ENCODE measurements around the gene VAPB.

- TF ChIP-seq POLR2AphosphoS5 (IDR thresholded peaks at IDR 0.05; ENCODE audit: borderline replicate concordance, low read depth, low read length) (no peak), EZH2 (IDR thresholded peaks at IDR 0.05) (no peak), FOXP2 (optimal IDR thresholded peaks at IDR 0.05; ENCODE audit: control extremely low read depth, extremely low read length, insufficient read depth) (no peak)
These were observed 82.5 kb downstream of the VAPB start for GRCh38 chr20:58471193-58472164.

Measured in SK-N-MC (cell line).